Adipose tissue (tissue), 3 donors: ENCODE results near the gene ATXN7L2. TPM values are rescaled to one million over a fixed set of nuclear protein-coding genes. Genes with fewer than 3 reads are reported as not detected.
"Not testable (repeated sequence)": the region's sequence is repeated elsewhere in the genome, so short reads cannot be mapped to it uniquely, and the experiment has no call there.

Experiments used
- H3K27ac ChIP-seq: one replicate; pipeline ENCODE4 v1.5.1; 2013; ENCODE audit warnings: low read depth, low read length
- WGBS, 3 donors: extraction: QIAGEN DNeasy Blood & Tissue Kit; methylation state at CpG; one replicate each; pipeline ENCODE4 v1.1.7; 2013; 5-methylcytosine and 5-hydroxymethylcytosine counted together
- polyA plus RNA-seq, 3 donors: library from polyadenylated mRNA; stranded (reverse); fragments of 200-250 nt; gene quantifications; one replicate each; pipeline ENCODE4 v1.2.3, GENCODE V29; 2013
- donor health status: healthy with polysubstance abuse.
- donor health status: Bipolar disorder and iron deficiency.
- donor health status: healthy.

ATXN7L2 gene
- polyA plus RNA-seq, 3 donors, result 2.6 to 4.0 (median 3.2) TPM

DNA sequence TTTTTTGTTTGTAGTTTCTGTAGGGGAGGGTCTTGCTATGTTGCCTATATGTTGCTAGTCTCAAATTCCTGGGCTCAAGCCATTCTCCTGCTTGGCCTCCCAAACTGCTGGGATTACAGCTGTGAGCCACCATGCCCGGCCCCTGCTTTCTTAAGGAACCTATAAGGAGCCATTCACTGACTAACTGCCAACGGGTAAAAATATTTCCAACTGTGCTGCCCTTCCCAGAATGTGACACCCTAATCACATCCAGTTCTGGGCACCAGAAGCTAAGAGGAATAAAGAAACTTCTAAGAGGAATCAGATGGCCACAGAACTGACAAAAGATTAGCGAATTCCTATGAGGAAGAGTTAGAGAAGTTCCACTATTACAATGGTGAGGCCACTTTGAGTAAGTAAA is 10.9 kb upstream of the ATXN7L2 start:
- no peak overlapping the region for H3K27ac ChIP-seq
- WGBS, 3 donors, result 64 to 70% (median 70%) methylated on average over 3 of the region's 3 CpGs

DNA sequence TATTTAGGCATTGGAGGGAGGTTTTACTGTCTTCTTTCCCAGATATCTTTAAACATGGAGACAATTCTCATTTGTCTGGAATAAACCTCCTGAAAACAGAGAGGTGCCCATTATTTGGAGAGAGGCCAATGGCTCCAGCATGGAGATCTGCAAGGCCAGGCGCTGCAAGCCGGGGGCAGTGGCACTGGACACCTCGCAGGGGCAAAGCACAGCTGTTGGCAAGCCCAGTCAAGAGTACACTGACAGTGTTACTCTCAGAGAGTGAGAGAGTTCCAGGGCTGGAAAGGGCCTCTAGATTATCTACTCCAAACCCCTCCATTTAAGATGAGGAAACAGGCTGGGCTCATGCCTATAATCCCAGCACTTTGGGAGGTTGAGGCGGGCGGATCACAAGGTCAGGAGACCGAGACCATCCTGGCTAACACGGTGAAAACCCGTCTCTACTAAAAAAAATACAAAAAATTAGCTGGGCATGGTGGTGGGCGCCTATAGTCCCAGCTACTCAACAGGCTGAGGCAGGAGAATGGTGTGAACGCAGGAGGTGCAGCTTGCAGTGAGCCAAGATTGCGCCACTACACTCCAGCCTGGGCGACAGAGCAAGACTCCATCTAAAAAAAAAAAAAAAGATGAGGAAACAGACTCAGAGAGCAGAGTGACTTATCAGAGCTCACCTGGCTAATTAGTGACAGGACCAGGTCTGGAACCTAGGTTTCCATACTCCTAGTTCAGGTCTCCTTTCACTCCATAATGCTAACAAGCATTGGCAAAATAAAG is 10.2 kb upstream of the ATXN7L2 start:
- H3K27ac ChIP-seq, result not testable (repeated sequence)
- 84 to 86% (median 85%) methylated on average over 12 of the region's 12 CpGs for WGBS, 3 donors

DNA sequence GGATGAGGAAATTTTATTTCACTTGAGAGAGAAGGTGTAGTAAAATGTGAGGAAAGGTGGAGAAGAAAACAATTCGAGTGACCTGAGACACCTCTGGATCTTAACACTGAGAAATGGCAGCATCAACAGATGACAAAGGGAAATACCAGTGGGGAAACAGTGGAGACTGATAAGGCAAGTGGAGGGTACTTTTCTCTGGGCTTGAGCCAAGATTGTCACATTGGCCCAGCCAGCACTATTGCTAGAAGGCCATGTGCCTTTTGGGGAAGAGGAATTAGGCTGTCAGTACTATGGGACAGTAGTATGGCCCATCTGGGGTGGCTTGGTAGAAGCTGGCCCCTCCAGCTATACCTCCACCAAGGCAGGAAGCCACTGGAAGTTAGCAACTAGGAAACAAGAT is 9.0 kb upstream of the ATXN7L2 start:
- WGBS, 3 donors, result 60 to 81% (median 64%) methylated on average over 1 of the region's 1 CpG
- no peak overlapping the region for H3K27ac ChIP-seq

DNA sequence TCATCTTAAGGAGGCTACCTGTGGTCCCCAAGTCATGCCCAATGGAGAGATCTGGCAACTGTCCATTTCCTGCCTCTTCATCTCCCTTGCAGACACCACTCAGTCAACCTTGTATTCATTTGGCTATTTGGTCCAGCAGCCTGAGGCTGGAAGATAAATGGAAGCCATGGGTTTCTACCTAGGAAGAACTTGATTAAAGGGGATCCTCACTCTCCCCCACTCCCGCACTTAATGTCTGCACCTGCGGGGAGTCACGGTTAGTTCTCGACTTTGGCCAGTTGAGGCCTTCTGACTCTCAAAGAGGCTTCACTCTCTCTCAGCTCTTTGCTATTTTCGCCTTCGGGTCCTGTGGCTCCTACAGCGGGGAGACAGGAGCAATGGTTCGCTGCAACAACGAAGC is 8.4 kb upstream of the ATXN7L2 start:
- WGBS, 3 donors, result 80 to 84% (median 84%) methylated on average over 9 of the region's 9 CpGs
- H3K27ac ChIP-seq, result no peak overlapping the region

DNA sequence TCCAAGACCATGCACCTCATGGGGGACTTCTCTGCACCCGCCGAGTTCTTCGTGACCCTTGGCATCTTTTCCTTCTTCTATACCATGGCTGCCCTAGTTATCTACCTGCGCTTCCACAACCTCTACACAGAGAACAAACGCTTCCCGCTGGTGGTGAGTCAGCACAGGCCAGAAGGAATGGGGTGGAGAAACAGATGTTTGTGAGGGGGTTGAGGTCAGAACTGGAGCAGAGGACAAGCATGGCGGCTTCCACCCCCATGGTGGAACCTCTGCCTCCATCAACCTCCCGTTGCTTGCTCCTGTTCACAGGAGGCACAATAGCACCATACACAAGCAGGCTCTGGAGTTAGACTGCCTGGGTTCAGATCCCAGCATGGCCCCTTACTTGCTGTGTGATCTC is 6.9 kb upstream of the ATXN7L2 start:
- WGBS, 3 donors, result 89 to 91% (median 89%) methylated on average over 8 of the region's 8 CpGs
- H3K27ac ChIP-seq, result no peak overlapping the region

DNA sequence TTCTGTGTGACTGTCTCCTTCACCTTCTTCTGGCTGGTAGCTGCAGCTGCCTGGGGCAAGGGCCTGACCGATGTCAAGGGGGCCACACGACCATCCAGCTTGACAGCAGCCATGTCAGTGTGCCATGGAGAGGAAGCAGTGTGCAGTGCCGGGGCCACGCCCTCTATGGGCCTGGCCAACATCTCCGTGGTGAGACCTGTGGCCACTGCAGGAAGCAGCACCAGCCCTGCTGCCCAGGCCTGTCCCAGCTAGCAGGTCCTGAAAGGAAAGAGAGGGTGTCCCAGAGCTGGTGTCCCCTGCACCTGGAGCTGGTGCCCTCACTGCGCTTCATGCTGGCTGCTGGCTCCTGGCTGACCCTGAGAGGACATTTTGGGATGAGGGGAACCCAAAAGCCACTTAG is 5.9 kb upstream of the ATXN7L2 start:
- 58 to 78% (median 66%) methylated on average over 6 of the region's 6 CpGs for WGBS, 3 donors
- no peak overlapping the region for H3K27ac ChIP-seq

DNA sequence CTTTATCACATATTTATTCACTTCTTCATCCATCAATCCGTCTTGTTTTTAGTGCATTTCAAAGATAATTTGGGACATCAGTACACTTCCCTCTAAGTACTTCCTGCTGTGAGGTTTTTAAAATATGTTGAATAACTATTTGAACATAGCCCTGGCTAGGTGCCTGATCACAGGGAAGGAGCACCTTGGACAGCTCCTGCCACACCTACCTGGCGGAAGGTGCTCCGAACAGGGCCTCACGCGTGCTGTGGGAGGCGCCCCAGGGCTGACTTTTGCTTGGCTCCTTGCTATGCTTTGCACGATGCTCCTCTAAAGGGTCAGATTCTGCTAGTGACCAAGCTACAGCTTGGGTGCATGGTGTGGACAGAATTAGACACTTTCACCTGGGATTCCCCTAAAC is 4.9 kb upstream of the ATXN7L2 start:
- WGBS, 3 donors, result 15 to 22% (median 18%) methylated on average over 7 of the region's 7 CpGs

DNA sequence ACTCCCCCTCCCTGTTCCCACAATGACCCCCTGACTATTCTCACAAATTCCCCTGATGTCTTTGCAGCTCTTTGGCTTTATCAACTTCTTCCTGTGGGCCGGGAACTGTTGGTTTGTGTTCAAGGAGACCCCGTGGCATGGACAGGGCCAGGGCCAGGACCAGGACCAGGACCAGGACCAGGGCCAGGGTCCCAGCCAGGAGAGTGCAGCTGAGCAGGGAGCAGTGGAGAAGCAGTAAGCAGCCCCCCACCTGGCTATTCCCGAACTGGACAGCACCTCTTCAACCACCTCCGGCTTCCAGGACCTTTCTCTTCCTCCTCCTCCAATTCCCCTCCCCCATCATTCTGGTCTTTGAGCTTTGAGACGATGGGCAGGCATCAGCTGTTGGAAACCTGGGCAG is 4.4 kb upstream of the ATXN7L2 start:
- WGBS, 3 donors, result 71 to 80% (median 75%) methylated on average over 4 to 5 of the region's 5 CpGs

More for the DNA sequence above, 4.9 kb upstream of the ATXN7L2 start:
- H3K27ac ChIP-seq, result no peak overlapping the region

DNA sequence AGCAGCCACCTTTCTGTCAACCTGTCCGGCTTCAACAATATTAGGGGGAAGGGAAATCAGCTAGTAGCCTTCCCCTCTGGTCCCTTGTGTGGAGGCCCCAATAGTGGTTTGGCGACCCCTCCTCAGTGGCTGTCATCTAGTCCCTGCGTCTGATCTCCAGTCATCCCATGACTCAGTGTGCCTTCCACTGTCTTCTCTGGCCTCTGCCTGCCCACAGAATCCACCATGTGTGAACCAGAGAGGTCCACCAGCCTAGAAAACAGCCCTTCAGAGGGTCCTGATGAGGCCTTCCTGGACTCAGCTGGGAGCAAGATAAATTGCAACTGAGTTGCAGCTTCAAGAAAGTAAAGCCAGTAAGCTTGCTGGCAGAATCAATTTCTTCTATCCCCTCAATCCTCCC is 3.8 kb upstream of the ATXN7L2 start:
- WGBS, 3 donors, result 89 to 95% (median 90%) methylated on average over 3 of the region's 3 CpGs
- H3K27ac ChIP-seq, result no peak overlapping the region

More for the DNA sequence above, 4.4 kb upstream of the ATXN7L2 start:
- no peak overlapping the region for H3K27ac ChIP-seq

DNA sequence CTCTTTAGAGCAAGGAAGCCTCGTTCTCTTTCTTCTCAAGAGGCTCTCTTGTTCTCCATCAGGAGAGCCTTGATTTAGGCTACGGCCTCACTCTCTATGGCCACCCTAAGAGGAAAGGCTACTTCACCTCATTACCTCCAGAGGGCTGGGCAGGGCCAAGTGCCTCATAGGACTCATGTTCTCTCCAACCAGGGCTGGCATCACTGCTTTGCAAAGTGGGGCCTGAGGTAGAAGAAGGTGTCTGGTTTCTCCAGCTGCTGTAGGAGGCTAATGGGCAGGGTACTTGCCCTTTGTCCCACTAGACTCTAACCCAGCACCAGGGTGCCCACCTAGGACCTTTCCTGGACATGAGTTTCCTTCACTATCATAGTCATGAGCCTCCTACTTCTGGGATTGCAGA is 2.1 kb upstream of the ATXN7L2 start:
- H3K27ac ChIP-seq, result no peak overlapping the region
- WGBS, 3 donors, result 83 to 90% (median 90%) methylated on average over 2 of the region's 2 CpGs

DNA sequence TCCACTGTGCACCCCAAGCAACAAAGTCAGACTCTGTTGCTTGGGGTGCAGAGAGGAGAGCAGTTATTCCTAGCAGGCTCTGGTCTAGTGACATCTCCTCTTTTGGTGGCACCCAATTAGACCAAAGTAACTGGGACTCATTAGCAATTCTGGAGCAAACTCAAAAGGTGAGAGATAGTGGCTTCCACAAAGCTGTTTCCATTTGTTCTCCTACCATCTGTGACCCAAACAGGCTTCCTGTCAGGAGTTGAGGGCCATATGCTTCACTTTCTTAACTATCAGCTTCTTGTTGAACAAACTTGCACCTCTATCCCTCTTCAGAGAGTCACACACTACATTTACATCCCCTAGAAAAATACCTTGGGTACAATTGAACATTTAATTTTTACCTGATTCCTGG is 1.5 kb upstream of the ATXN7L2 start:
- no peak overlapping the region for H3K27ac ChIP-seq

DNA sequence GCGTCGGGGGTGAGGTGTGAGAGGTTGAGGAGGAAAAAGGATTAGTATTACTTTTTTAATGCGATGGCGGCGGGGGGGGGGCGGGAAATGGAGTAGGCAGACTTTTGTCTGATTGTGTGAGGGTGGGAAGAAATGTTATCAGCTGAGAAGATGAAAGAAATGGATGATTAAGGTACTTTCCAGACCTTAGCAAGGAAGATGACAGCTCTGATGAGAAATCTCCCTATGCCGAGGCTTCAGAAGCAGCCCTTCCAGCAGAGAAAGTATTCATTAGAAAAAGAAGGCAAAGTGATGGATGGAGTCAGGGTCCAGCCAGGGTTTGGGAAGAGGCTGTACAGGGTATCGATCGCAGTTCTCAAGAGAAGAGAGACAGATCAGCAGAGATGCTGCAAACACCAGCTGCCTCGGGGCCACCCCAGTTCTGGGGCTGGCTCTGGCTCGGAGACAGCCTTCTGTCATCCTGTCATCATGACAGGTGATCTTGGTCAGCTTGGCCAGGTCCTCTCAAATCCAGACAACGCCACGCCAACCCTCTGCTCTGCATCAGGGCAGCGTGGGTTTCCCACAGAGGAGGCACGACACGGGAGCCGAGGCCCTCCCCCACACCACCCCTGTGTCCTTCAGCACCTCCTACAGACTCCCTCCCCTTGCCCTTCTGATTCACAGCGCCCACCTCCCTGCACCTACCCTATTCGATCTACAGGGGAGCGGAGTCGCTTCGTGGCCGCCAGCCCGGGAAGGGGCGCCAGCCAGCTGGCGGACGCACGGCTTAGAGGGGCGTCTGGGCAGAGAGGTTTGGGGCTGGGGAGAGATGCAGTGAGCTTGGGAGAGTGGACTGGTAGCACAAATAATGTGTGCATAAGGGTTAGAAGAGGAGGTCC is 674 bp upstream of the ATXN7L2 start:
- no peak overlapping the region for H3K27ac ChIP-seq
- 8 to 14% (median 12%) methylated on average over 29 of the region's 29 CpGs for WGBS, 3 donors

DNA sequence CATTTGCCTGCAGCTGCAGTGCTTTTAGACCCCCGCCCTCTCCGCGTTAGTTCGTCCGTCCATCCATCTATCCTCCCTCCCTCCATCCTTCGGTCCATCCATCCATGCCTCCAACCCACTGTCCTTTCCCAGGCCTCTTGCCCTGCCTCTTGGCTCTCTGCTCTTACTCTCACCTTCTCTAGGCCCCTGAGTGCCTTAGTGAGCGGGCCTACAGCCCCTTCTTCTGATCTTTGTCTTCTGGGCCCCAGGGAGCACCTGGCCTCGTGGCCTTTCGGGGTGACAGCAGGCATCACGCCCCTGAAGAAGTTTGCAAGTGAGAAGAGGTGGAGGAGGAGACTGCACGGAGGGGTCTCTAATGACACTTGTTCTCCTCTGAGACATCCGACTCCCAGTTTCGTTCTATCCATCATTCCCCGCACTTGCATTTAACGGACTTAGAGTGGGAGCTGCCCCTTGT is 842 bp downstream of the ATXN7L2 start:
- WGBS, 3 donors, result 26 to 33% (median 32%) methylated on average over 15 of the region's 15 CpGs
- H3K27ac ChIP-seq, result no peak overlapping the region

DNA sequence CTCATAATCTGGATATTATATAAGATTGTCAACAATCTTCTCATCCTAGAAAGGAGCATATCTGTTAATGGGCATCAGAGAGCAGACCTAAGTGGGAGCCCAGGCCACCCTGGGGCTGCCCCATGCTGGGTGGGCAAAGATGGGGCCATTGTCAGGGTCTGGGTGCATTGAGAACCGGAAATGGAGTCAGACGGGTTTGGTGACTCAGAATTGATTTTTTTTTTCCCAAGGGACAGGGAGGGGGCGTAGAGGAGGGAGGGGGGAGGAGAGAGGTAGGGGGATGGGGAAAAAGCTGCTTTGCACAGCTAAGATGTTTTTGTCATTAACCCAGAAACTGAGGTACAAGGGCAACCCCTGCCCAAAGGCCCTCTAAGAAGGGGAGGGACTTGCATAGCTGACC is 1.3 kb downstream of the ATXN7L2 start:
- WGBS, 3 donors, result 11 to 35% (median 20%) methylated on average over 3 of the region's 3 CpGs
- H3K27ac ChIP-seq, result no peak overlapping the region

DNA sequence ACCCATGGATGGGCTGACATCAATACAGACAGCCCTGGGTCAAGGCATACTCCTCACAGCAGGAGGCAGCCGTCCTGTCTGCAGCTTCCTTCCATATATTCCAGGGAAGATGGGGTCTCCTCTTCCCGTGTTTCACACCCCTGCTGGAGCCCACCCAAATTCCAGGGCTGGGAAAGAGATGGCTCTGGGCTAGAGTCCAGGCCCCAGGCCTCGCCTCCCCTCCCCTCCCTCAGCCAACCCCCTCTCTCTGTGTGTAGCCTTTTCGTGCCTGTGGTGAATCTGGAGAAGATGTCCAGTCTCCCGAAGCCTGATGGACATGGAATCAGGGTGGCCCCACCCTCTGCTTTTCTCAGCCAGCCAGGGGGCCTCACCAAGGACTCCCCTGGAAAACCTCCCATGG is 3.6 kb downstream of the ATXN7L2 start:
- no peak overlapping the region for H3K27ac ChIP-seq
- WGBS, 3 donors, result 63 to 79% (median 68%) methylated on average over 5 of the region's 5 CpGs

DNA sequence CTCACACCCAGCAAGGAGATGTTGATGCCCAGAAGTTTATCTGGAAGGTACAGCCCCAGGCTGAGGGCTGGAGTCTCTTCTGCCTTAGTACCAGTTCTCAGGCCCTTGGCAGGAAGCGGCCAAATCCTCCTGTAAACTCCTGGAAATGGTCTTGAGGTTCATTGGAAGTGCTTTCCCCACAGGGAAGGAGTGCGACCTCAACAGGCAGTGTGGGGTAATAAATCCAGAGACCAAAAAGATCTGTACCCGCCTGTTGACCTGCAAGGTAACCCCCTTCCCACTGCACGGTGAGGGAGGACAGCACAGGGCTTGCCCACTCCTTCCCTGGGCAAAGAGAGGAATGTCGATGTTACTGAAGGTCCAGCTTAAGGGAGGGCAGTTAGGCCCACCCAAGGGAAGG is 4.5 kb downstream of the ATXN7L2 start:
- 79 to 89% (median 83%) methylated on average over 5 of the region's 5 CpGs for WGBS, 3 donors

DNA sequence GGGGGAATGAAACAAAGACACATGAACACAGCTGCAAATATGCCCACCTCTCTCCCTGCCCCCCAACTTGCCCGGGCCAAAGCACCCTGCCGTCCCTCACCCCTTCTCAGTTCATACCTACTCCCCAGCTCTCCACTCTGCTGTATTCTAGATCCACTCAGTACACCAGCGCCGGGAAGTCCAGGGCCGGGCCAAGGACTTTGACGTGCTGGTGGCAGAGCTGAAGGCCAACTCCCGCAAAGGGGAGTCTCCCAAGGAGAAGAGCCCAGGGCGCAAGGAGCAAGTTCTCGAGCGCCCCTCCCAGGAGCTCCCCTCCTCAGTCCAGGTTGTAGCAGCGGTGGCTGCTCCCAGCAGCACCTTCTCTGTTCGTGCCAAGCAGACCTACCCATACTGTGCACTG is 5.0 kb downstream of the ATXN7L2 start:
- WGBS, 3 donors, result 79 to 95% (median 91%) methylated on average over 12 of the region's 12 CpGs
- no peak overlapping the region for H3K27ac ChIP-seq

More for the DNA sequence above, 4.5 kb downstream of the ATXN7L2 start:
- H3K27ac ChIP-seq, result no peak overlapping the region

DNA sequence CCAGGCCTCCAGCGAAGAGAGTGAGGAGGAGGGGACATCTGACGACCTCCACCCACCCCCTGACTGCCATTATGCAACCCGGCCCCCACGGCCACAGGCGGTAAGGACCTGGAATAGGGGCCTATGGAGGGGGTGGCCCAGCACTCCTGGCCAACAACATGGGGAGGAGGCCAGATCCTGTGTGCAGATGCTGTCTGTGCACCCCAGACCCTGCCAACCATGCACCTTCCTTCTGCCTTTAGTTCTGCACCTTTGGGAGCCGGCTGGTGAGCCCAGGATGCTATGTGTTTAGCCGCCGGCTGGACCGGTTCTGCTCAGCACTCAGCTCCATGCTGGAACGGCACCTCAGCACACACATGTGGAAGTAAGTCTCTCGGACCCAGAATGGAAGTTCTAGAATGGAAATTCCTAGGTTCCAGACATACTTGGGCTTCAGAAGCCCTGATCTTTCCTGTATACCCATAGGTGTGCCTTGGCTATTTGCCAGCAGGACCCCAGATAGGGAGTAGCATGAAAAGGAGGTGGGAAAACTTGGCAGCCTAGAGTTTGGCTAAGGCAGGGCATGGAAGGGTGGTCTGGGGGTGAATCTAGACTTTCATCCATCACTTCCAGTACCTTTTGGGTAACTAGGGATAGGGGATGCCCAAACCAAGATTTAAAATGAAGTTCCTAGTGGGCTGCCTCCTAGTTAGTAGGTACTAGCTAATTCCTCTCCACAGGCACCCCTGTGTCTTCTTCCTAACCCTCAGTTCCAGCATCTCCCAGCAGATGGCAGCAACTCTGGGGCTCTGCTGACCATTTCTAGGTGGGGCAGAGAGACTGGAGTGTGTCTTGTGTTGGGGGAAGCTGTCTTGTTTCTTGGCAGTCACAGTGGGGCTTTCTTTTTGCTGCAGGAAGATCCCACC is 6.6 kb downstream of the ATXN7L2 start:
- 83 to 91% (median 88%) methylated on average over 11 of the region's 11 CpGs for WGBS, 3 donors
- H3K27ac ChIP-seq, result no peak overlapping the region

DNA sequence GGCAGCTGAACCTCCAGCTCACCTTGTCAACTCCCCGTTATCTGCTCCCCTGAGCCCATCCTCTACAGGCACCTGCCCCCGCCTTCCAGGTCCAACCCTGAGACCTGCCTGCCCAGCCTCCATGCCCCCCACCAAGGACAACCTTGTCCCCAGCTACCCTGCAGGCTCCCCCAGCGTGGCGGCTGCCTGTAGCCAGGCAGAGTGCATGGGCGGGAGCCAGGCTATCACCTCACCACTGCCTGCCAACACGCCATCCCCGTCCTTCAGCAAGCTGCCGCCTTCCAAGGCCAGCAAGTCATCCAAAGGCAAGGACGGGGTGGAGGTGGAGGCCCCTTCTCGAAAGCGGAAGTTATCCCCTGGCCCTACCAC is 7.2 kb downstream of the ATXN7L2 start:
- no peak overlapping the region for H3K27ac ChIP-seq
- WGBS, 3 donors, result 65 to 92% (median 87%) methylated on average over 11 of the region's 11 CpGs
